Measurements from ENCODE around the gene ZNF780B.

Gene ZNF780B

DNA sequence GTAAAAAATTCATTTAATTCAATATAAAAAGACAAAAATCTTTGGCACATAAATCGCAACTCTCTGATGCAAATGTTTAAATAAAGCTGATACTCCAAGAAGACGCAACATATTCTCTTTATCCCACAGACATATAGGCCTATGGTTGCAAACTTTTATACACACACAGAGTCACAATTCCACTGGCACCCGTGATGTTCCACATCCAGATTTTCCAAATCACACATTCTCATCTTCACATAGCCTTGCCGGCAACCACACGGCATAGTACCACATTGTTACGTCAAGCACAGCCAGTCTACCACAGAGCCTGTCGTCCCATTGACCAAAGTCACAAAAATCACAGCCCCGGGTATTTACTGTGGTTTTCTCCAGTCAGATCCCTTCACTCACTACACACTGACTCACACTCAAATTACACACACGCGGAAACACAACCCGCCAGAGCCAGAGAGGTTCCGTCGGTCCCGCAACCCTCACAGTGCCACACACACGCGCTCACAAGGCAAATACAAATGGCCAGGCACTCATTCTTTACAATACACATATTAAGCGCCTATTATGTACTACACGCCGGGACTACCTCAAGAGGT is 59.7 kb downstream of the ZNF780B start:
- Mint-ChIP-seq H3K4me3 (peak overlapping the region; percentile 98 to 99 (median 98)), H3K36me3 (ENCODE audit: low read depth) (peaks cover 28% of the 10 kb centered on the region), H3K27ac (peak overlapping the region; percentile 88 to 98 (median 96)), H3K9me3 (peaks cover 16% of the 10 kb centered on the region), H3K4me1 (peaks cover 20% of the 10 kb centered on the region), H3K27me3 (ENCODE audit: low read depth) (no peaks in the 10 kb centered on the region)
- TF ChIP-seq, protein P1, sequence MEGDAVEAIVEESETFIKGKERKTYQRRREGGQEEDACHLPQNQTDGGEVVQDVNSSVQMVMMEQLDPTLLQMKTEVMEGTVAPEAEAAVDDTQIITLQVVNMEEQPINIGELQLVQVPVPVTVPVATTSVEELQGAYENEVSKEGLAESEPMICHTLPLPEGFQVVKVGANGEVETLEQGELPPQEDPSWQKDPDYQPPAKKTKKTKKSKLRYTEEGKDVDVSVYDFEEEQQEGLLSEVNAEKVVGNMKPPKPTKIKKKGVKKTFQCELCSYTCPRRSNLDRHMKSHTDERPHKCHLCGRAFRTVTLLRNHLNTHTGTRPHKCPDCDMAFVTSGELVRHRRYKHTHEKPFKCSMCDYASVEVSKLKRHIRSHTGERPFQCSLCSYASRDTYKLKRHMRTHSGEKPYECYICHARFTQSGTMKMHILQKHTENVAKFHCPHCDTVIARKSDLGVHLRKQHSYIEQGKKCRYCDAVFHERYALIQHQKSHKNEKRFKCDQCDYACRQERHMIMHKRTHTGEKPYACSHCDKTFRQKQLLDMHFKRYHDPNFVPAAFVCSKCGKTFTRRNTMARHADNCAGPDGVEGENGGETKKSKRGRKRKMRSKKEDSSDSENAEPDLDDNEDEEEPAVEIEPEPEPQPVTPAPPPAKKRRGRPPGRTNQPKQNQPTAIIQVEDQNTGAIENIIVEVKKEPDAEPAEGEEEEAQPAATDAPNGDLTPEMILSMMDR (IDR thresholded peaks at IDR 0.05; ENCODE audit: unreplicated experiment in 3 of 3): no peak

DNA sequence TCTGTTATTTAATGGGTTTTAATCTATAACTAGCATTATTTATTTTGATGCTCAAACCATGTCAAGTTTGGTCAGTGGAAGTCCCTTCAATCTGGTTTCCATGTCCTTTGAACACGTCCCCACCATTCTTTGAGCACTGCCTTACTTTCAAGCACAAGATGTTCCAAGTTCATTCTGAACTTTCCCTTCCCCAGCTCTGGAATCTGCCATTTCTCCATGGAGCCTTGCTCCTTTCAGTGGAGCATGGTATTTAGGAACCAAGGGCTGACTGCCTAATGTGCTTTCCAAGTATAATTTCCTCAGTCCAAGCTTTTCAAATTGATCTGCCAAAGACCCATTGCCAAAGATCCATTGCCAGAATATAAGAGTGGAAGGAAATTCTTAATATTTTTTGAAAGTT is 60.2 kb downstream of the ZNF780B start:
- peaks cover 20% of the 10 kb centered on the region for H3K4me1 Mint-ChIP-seq
- H3K27ac Mint-ChIP-seq: no peak overlapping the region
- H3K4me3 Mint-ChIP-seq: peak overlapping the region; percentile 83 to 98 (median 98)
- H3K9me3 Mint-ChIP-seq: peaks cover 16% of the 10 kb centered on the region
- H3K27me3 Mint-ChIP-seq (ENCODE audit: low read depth): no peaks in the 10 kb centered on the region
- peaks cover 29% of the 10 kb centered on the region for H3K36me3 Mint-ChIP-seq (ENCODE audit: low read depth)
- TF ChIP-seq, protein P1 (IDR thresholded peaks at IDR 0.05; ENCODE audit: unreplicated experiment in 3 of 3): no peak

DNA sequence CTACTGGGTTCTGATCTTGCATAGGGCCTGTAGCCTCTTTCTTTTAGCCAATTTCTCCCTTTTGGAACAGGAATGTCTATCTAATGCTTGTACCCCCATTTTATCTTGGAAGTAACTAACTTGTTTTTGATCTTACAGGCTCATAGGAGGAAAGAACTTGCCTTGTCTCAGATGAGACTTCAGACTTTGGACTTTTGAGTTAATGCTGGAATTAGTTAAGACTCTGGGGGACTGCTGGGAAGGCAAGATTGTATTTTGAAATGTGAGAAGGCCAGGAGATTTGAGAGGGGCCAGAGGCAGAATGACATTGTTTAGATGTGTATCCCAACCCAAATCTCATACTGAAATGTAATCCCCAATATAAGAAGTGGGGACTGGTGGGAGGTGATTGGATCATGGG is 61.7 kb downstream of the ZNF780B start:
- Mint-ChIP-seq H3K4me3 (peak overlapping the region; percentile 34 to 71 (median 62)), H3K36me3 (ENCODE audit: low read depth) (peaks cover 32% of the 10 kb centered on the region), H3K27me3 (ENCODE audit: low read depth) (no peaks in the 10 kb centered on the region), H3K4me1 (peaks cover 20% of the 10 kb centered on the region), H3K9me3 (peaks cover 19% of the 10 kb centered on the region), H3K27ac (peak overlapping the region; percentile 27 to 46 (median 30))
- TF ChIP-seq, protein P1 (IDR thresholded peaks at IDR 0.05; ENCODE audit: unreplicated experiment in 3 of 3): no peak

DNA sequence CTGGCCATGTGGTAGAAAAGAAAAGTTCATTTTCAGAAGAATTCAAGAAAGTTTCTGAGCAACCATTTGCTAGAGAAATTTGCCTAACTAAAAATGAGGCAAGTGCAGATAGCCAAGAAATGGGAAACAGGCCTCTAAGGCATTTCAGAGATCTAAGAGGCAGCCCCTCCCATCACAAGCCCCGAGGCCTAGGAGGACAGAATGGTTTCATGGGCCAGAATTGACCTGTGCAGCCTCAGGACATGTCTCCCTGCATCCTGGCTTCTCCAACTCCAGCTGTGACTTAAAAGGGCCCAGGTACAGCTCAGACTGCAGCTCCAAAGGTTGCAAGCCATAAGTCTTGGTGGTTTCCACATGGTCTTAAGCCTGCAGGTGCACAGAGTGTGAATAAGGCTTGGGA is 62.4 kb downstream of the ZNF780B start:
- H3K36me3 Mint-ChIP-seq (ENCODE audit: low read depth): peaks cover 36% of the 10 kb centered on the region
- H3K27me3 Mint-ChIP-seq (ENCODE audit: low read depth): no peaks in the 10 kb centered on the region
- no peak overlapping the region for H3K27ac Mint-ChIP-seq
- peaks cover 22% of the 10 kb centered on the region for H3K9me3 Mint-ChIP-seq
- H3K4me1 Mint-ChIP-seq: peaks cover 20% of the 10 kb centered on the region
- peak overlapping the region in 1 of 3 experiments; percentile 28 for H3K4me3 Mint-ChIP-seq
- TF ChIP-seq, protein P1 (IDR thresholded peaks at IDR 0.05; ENCODE audit: unreplicated experiment in 3 of 3): no peak

DNA sequence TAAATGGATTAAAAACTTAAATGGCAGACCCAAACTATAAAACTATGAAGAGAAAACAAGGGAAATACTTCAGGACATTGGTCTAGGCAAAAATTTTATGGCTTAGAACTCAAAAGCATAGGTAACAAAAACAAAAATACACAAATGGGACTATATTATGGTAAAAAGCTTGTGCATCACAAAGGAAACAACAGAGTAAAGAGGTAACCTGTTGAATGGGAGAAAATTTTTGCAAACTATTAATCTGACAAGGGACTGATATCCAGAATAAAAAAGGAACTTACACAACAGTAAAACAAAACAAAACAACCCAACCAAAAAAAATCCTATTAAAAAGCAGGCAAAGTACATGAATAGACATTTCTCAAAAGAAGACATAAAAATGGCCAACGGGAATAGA is 68.4 kb downstream of the ZNF780B start:
- H3K27me3 Mint-ChIP-seq (ENCODE audit: low read depth): peaks cover 3% of the 10 kb centered on the region
- no peaks in the 10 kb centered on the region for H3K4me1 Mint-ChIP-seq

More for the DNA sequence above, 68.4 kb downstream of the ZNF780B start:
- no peak overlapping the region for H3K27ac Mint-ChIP-seq
- no peak overlapping the region for H3K4me3 Mint-ChIP-seq
- H3K36me3 Mint-ChIP-seq (ENCODE audit: low read depth): peaks cover 66% of the 10 kb centered on the region
- H3K9me3 Mint-ChIP-seq: peaks cover 53% of the 10 kb centered on the region
- TF ChIP-seq, protein P1 (IDR thresholded peaks at IDR 0.05; ENCODE audit: unreplicated experiment in 3 of 3): no peak

Measured in nephron (organoid).